ENCODE data around the gene USP10.

Gene USP10

GRCh38 chr16:84818133-84818532, 118.3 kb downstream of the USP10 start:
- TF ChIP-seq CTCF (conservative IDR thresholded peaks at IDR 0.05), result no peak
- no peak overlapping the region for H3K27ac ChIP-seq

GRCh38 chr16:84818989-84819643, 119.3 kb downstream of the USP10 start:
- no peak for TF ChIP-seq CTCF (conservative IDR thresholded peaks at IDR 0.05)
- no peak overlapping the region for H3K27ac ChIP-seq

- no peak for TF ChIP-seq CTCF (conservative IDR thresholded peaks at IDR 0.05)
- no peak within 1 kb of the TSS for H3K27ac ChIP-seq
These were observed 120.0 kb downstream of the USP10 start, which contains the start of gene CRISPLD2 for GRCh38 chr16:84819644-84820304. TSS of gene CRISPLD2 (plus strand) at chr16:84819985. CDS start at chr16:84838496, 18,511 bp downstream.

GRCh38 chr16:84820305-84820684, 120.5 kb downstream of the USP10 start:
- no peak overlapping the region for H3K27ac ChIP-seq
- no peak for TF ChIP-seq CTCF (conservative IDR thresholded peaks at IDR 0.05)

GRCh38 chr16:84820771-84821170, 121.0 kb downstream of the USP10 start:
- TF ChIP-seq CTCF (conservative IDR thresholded peaks at IDR 0.05), result no peak
- H3K27ac ChIP-seq, result no peak overlapping the region

GRCh38 chr16:84821179-84821578, 121.4 kb downstream of the USP10 start:
- H3K27ac ChIP-seq, result no peak overlapping the region
- no peak for TF ChIP-seq CTCF (conservative IDR thresholded peaks at IDR 0.05)

- TF ChIP-seq CTCF (conservative IDR thresholded peaks at IDR 0.05), result no peak
These were observed 122.2 kb downstream of the USP10 start for GRCh38 chr16:84821728-84822689.

More at GRCh38 chr16:84821728-84822689, 122.2 kb downstream of the USP10 start:
- H3K27ac ChIP-seq, result no peak overlapping the region
